AML-193 (cell line): ENCODE results near the gene CCNY.
A peak's percentile ranks its signal among the peaks of the same experiment; 100 is the strongest.
"Not testable (repeated sequence)": the region's sequence is repeated elsewhere in the genome, so short reads cannot be mapped to it uniquely, and the experiment has no call there.

Experiments used
- DNase-seq, 2 experiments: peaks; one replicate each; lab custom pipeline; 2025; lab: John Stamatoyannopoulos, UW

The CCNY gene

GRCh38 chr10:35336084-35336831, at the start of gene CCNY:
TSS of gene CCNY (plus strand) at chr10:35336509. CDS start at chr10:35337054, 545 bp downstream.
- DNase-seq, result peak; percentile 32 to 57

DNA sequence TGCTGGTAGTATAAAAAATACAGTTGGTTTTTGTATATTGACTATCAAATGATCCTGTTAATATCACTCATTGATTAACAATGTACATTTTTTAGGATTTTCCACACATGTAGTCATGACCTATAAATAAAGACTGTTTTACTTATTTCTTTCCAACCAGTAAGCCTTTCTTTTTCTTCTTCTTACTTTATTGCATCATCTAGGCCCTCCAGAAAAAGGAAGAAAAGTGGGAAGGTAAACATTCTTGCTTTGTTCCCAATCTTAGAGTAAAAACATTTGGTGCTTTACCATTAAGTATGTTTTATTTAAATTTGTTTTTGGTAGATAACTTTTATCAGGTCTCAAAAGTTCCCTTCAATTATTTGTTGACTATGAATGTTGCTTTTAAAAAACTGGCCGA, 47.1 kb upstream of the CCNY start:
- DNase-seq, result no peak

GRCh38 chr10:35294506-35294905, 41.8 kb upstream of the CCNY start:
- no peak for DNase-seq

GRCh38 chr10:35299016-35299415, 37.3 kb upstream of the CCNY start:
- DNase-seq, result no peak

GRCh38 chr10:35300063-35300699, 36.1 kb upstream of the CCNY start:
- DNase-seq, result no peak

DNA sequence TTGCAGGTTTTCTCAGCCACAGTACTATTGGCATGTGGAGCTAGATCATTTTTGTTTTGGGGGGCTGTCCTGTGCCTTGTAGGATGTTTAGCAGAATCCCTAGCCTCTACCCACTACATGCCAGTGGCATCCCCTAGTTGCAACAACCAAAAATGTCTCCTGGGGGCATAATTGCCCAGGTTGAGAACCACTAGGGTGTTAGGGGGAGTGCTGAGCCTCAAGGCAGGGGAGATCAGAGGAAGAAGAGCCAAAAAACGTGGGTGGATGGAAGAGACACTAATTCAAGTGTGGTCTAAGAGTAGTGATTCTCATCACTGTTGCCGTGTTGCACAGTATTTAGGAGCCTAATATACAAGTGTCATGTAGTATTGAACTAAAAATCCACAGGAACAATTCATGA, 31.7 kb upstream of the CCNY start:
- DNase-seq, result no peak

DNA sequence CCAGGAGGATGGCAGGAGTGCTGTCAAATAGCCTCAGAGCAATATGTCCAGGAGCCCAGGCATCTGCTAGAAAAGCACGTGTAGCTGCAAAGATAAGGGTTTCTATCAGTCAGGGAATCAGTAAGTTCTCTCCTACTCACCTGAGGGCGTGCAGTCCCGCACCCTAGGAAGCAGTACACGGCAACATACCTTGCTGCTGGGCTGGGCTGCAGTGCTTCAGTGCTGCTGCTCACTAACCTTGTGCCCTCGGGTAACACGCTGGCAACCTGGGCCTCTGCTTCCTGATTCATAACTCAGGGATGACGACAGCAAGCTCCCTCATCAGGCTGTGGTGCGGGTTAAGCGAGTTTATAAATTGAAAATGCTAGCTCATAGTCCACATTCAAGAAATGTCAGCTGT, 29.5 kb upstream of the CCNY start:
- no peak for DNase-seq

- no peak for DNase-seq
Observed at GRCh38 chr10:35307297-35307696, 29.0 kb upstream of the CCNY start.

DNA sequence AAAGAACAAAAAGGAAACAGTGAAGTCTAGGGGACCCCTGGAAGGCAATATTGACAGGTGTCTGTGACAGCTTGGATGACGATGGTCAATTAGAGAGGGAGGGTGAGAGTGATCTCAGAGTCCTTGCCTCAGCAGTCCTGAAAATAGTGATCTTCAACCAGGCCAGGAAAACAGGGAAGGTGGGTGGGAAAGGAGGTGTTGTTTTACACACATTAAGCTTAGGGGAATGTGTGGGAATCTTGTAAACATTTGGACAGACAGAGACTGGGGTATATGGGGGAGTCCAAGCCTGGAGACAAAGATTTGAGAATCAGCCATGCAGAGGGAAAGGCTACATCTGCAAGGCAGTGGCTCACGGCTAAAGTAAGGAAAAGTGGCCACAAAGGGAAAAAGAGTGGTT, 27.5 kb upstream of the CCNY start:
- no peak for DNase-seq

GRCh38 chr10:35314142-35314541, 22.2 kb upstream of the CCNY start:
- not testable (repeated sequence) for DNase-seq

- not testable (repeated sequence) for DNase-seq
Observed at GRCh38 chr10:35315235-35315634, 21.1 kb upstream of the CCNY start.

DNA sequence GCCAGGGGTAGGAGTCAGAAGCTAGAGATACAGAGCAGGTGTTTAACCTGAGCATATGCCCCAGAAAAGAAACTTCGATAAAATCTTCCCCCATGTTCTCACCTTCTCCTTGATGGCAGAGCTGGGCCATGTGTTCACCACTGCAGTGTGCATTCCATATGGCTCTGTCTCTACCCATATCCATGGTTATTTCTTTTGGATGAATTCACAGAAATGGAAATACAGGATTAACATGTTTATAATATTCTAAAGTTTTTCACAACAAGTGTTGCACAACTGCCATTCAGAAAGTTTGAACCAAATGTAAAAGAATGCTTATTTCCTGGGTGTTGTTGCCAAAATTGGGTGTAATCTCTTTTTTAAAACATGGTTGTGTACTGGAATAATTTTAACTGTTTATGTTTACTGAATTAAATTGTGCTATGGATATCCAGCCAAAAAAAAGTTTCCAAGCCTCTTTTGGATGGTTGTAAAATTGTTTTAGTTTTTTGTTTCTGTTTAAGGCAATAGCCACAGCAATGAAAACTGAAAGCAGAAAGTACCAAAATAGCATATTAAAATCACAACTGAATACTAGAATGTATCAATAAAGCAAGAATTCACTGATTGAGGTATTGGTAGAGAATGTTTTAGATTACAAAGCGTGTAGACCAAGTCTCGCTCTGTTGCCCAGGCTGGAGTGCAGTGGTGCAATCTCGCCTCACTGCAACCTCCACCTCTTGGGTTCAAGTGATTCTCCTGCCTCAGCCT, 19.9 kb upstream of the CCNY start:
- no peak for DNase-seq

- no peak for DNase-seq
Observed at GRCh38 chr10:35318551-35318950, 17.8 kb upstream of the CCNY start.

DNA sequence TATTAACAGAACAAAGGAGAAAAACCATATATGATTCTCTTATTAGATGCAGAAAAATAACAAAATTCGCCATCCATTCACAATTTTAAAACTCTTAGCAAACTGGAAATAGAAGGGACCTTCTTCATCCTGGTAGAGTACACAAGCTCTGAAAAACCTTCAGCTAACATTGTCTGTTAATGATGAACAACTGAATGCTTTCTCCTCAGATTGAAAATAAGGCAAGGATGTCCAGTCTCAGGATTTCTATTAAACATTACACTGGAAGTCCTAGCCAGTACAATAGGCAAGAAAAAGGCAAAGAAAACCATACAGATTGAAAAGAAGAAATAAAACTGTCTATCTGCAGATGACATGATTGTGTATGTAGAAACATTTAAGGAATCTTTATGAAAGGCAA, 16.0 kb upstream of the CCNY start:
- no peak for DNase-seq

- DNase-seq, result no peak
Observed at GRCh38 chr10:35322636-35323035, 13.7 kb upstream of the CCNY start.

DNA sequence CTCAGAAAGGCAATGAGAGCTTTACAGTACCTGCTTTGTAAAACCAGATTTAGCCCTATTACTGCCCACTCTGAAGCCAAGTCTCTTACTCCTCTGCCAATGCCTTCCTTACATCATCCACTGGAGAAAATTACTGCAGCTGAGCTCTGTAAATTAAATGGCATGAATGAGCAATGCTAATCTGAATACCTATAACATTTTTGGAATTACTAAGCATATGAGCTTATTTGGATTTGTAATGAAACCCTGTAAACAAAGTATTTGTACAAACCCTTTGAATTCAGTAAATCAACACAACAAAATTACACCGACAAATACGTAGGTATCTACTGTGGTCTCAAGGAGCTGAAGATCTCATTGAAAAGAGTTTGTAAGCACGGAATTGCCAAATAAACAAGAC, 12.1 kb upstream of the CCNY start:
- no peak for DNase-seq

GRCh38 chr10:35326466-35327235, 9.7 kb upstream of the CCNY start:
- no peak for DNase-seq

DNA sequence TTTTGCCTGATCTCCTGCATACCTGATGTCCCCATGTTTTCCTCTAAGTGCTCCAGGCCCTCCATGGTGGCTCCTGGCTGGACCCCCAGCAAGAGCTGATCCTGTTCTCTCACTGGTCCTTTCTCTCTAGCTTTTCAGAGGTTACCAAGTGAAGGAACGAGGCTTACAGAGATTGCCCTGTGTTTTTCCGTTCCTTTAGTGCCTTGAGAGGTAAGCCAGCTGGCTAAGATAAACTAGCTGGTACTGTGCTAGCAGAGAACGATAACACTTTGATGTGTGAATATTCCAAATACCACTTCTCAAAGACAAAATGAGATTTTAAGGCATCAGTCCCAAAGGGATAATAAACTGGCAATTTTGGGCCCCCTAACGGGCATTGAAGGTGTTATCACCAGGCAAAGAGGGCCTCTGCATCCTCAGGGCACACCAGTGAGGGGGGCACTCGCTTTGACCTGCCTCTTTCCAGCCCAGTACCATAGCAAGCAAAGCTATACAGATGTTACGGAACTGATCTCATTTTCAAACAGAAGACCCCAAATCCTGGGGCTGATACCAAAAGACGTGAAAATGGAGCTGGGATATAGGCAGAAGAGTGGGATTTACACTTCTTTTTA, 8.4 kb upstream of the CCNY start:
- no peak for DNase-seq

DNA sequence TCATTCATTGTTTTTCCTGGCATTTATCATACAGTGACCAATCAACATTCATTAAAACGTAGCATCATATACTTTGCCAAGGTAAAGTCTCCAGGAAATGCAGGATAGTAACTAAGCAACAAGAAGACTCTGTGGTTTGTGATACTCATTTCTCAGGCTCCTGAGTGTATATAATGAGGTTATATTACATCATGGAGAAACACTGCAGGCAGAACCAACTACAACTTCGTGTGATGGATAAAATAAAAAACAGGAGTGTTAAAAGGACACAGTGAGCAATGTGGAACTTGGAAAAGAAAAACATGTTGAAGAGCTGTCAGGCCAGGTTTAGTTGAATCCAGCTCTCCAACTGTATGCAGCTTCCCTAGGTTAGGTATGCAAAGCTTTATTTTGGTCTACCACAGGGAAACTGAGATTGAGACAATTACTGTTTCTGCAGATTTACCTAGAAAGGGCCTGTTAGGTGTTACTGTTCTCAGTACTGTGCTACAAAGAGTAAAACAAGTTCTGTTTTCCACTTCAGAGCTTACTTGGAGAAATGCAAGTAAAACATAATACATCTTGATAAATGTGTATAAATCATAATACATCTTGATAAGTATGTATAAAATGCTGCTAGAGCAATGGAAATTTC, 7.8 kb upstream of the CCNY start:
- DNase-seq, result no peak

DNA sequence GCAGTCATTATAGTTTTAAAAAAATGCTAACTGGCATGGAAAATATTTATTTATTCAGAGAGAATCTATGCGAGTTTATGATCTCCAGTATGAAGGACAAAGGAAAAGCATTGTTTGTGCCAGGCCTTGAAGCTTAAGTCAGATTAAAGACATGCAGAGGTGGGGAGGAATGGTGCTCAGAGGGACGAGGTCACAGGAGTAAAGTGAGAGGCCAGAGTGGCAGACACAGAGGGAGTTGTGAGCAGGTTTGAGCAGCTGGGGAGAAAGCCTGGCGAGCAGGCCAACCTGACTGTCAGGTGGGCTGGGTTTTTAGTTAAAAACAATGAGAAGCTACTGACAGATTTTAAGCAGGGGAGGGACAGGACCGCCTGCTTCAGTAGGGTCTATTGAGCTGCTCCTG, 6.8 kb upstream of the CCNY start:
- DNase-seq, result no peak

GRCh38 chr10:35331894-35332640, 4.2 kb upstream of the CCNY start:
- DNase-seq, result peak in 1 of 2 experiments; percentile 15
